ENCODE measurements around the gene FRMD8. TPM values are rescaled to one million over a fixed set of nuclear protein-coding genes. Genes with fewer than 3 reads are reported as not detected.
A peak's percentile ranks its signal among the peaks of the same experiment; 100 is the strongest.

The FRMD8 gene
- total and polyA plus RNA-seq, 4 experiments from 2014 or later = 44.1 to 71.2 (median 62.3) TPM

GRCh38 chr11:65434057-65434666 lies 47.7 kb downstream of the FRMD8 start:
- Mint-ChIP-seq H3K27ac (peak overlapping the region in 6 of 7 donors; percentile 52 to 77 (median 68)), H3K27me3 (no peaks in the 10 kb centered on the region), H3K36me3 (peaks cover 40 to 56% of the 10 kb centered on the region in 2 donors), H3K4me1 (peaks cover 64 to 91% (median 76%) of the 10 kb centered on the region in 4 donors), H3K9me3 (no peaks in the 10 kb centered on the region), H3K4me3 (no peak overlapping the region)
- Histone ChIP-seq H3K9me3 (ENCODE audit: control insufficient read depth in 1 of 2, low read length in 2 of 2) (no peaks in the 10 kb centered on the region), H3K27ac (ENCODE audit: low read depth, low read length) (no peak overlapping the region), H3K27me3 (ENCODE audit: insufficient read depth, low read length) (no peaks in the 10 kb centered on the region), H3K36me3 (ENCODE audit: insufficient read depth, low read length) (peaks cover 46% of the 10 kb centered on the region), H3K4me3 (ENCODE audit: low read length in 2 of 2) (no peak overlapping the region), H3K4me1 (ENCODE audit: insufficient read depth, low read length) (peaks cover 76% of the 10 kb centered on the region)
- intact Hi-C loops (cut with micrococcal nuclease) = no loop called here
- no peak for DNase-seq
- ChIA-PET CTCF (ENCODE audit: partially characterized antibody) (interaction anchor here (0.7 to 1.2 kb wide), 7 partner anchors 15 to 77 kb away, joined by 3 to 7 read pairs (median 3); no protein-coding TSS in a partner anchor), POLR2A (ENCODE audit: partially characterized antibody) (interaction anchor here (0.7 to 5.0 kb wide), 10 partner anchors 11 to 73 kb away, joined by 3 to 102 read pairs (median 4); partner anchors contain the start of genes MALAT1, NEAT1 and SLC25A45)

GRCh38 chr11:65434667-65435410 lies 48.4 kb downstream of the FRMD8 start:
- H3K4me1 Mint-ChIP-seq = peaks cover 63 to 91% (median 75%) of the 10 kb centered on the region in 4 donors
- ChIA-PET POLR2A (ENCODE audit: partially characterized antibody) (interaction anchor here (0.9 to 5.0 kb wide), 8 partner anchors 10 to 72 kb away, joined by 3 to 102 read pairs (median 17); partner anchors contain the start of gene NEAT1), CTCF (ENCODE audit: partially characterized antibody) (interaction anchor here (1.0 to 3.2 kb wide), 4 partner anchors 15 to 76 kb away, joined by 3 to 17 read pairs (median 5); no protein-coding TSS in a partner anchor)
- no peaks in the 10 kb centered on the region for H3K27me3 ChIP-seq (ENCODE audit: insufficient read depth, low read length)
- H3K36me3 Mint-ChIP-seq = peaks cover 40 to 61% of the 10 kb centered on the region in 2 donors
- no peak overlapping the region for H3K4me3 ChIP-seq (ENCODE audit: low read length in 2 of 2)
- no peak overlapping the region for H3K4me3 Mint-ChIP-seq
- H3K9me3 ChIP-seq (ENCODE audit: control insufficient read depth in 1 of 2, low read length in 2 of 2) = no peaks in the 10 kb centered on the region
- H3K27me3 Mint-ChIP-seq = no peaks in the 10 kb centered on the region
- no peak overlapping the region for H3K27ac ChIP-seq (ENCODE audit: low read depth, low read length)
- peaks cover 49% of the 10 kb centered on the region for H3K36me3 ChIP-seq (ENCODE audit: insufficient read depth, low read length)
- peak overlapping the region in 6 of 7 donors; percentile 52 to 77 (median 62) for H3K27ac Mint-ChIP-seq
- H3K4me1 ChIP-seq (ENCODE audit: insufficient read depth, low read length) = peaks cover 76% of the 10 kb centered on the region
- H3K9me3 Mint-ChIP-seq = no peaks in the 10 kb centered on the region
- DNase-seq = no peak
- intact Hi-C loops (cut with micrococcal nuclease) = no loop called here

GRCh38 chr11:65435411-65435931 lies 49.0 kb downstream of the FRMD8 start:
- peaks cover 49% of the 10 kb centered on the region for H3K36me3 ChIP-seq (ENCODE audit: insufficient read depth, low read length)
- H3K9me3 ChIP-seq (ENCODE audit: control insufficient read depth in 1 of 2, low read length in 2 of 2) = no peaks in the 10 kb centered on the region
- DNase-seq = no peak
- Mint-ChIP-seq H3K27me3 (no peaks in the 10 kb centered on the region), H3K36me3 (peaks cover 40 to 61% of the 10 kb centered on the region in 2 donors), H3K27ac (peak overlapping the region in 5 of 7 donors; percentile 51 to 73 (median 66)), H3K4me3 (no peak overlapping the region), H3K4me1 (peaks cover 60 to 91% (median 74%) of the 10 kb centered on the region in 4 donors), H3K9me3 (no peaks in the 10 kb centered on the region)
- H3K4me3 ChIP-seq (ENCODE audit: low read length in 2 of 2) = no peak overlapping the region
- H3K27me3 ChIP-seq (ENCODE audit: insufficient read depth, low read length) = no peaks in the 10 kb centered on the region
- intact Hi-C loops (cut with micrococcal nuclease) = no loop called here
- no peak overlapping the region for H3K27ac ChIP-seq (ENCODE audit: low read depth, low read length)
- POLR2A ChIA-PET (ENCODE audit: partially characterized antibody) = interaction anchor here (1.0 to 5.0 kb wide), 7 partner anchors 11 to 69 kb away, joined by 3 to 102 read pairs (median 26); partner anchors contain the start of genes MALAT1 and NEAT1
- H3K4me1 ChIP-seq (ENCODE audit: insufficient read depth, low read length) = peaks cover 76% of the 10 kb centered on the region
- CTCF ChIA-PET (ENCODE audit: partially characterized antibody) = interaction anchor here (3.2 kb wide), 1 partner anchor 19 kb away, joined by 17 read pairs; no protein-coding TSS in a partner anchor

- H3K4me1 Mint-ChIP-seq = peaks cover 59 to 91% (median 73%) of the 10 kb centered on the region in 4 donors
- H3K27me3 Mint-ChIP-seq = no peaks in the 10 kb centered on the region
- intact Hi-C loops (cut with micrococcal nuclease) = loop anchor here (2.0 kb wide), 1 partner anchor 19 kb away; no protein-coding TSS in a partner anchor
- H3K9me3 ChIP-seq (ENCODE audit: control insufficient read depth in 1 of 2, low read length in 2 of 2) = no peaks in the 10 kb centered on the region
- H3K36me3 Mint-ChIP-seq = peaks cover 43 to 64% of the 10 kb centered on the region in 2 donors
- ChIA-PET POLR2A (ENCODE audit: partially characterized antibody) (interaction anchor here (1.0 to 5.0 kb wide), 7 partner anchors 11 to 68 kb away, joined by 3 to 102 read pairs (median 26); partner anchors contain the start of genes MALAT1 and NEAT1), CTCF (ENCODE audit: partially characterized antibody) (interaction anchor here (3.2 kb wide), 1 partner anchor 19 kb away, joined by 17 read pairs; no protein-coding TSS in a partner anchor)
- H3K36me3 ChIP-seq (ENCODE audit: insufficient read depth, low read length) = peaks cover 49% of the 10 kb centered on the region
- no peak overlapping the region for H3K27ac ChIP-seq (ENCODE audit: low read depth, low read length)
- no peak for DNase-seq
- peak overlapping the region in 4 of 7 donors; percentile 63 to 70 (median 67) for H3K27ac Mint-ChIP-seq
- peaks cover 75% of the 10 kb centered on the region for H3K4me1 ChIP-seq (ENCODE audit: insufficient read depth, low read length)
- no peaks in the 10 kb centered on the region for H3K27me3 ChIP-seq (ENCODE audit: insufficient read depth, low read length)
- no peak overlapping the region for H3K4me3 Mint-ChIP-seq
- no peaks in the 10 kb centered on the region for H3K9me3 Mint-ChIP-seq
- H3K4me3 ChIP-seq (ENCODE audit: low read length in 2 of 2) = no peak overlapping the region
Observed at GRCh38 chr11:65435981-65436411, 49.6 kb downstream of the FRMD8 start.

GRCh38 chr11:65436412-65437032 lies 50.1 kb downstream of the FRMD8 start:
- peaks cover 74% of the 10 kb centered on the region for H3K4me1 ChIP-seq (ENCODE audit: insufficient read depth, low read length)
- Mint-ChIP-seq H3K4me3 (peak overlapping the region in 1 of 8 donors; percentile 31), H3K9me3 (no peaks in the 10 kb centered on the region), H3K4me1 (peaks cover 58 to 90% (median 72%) of the 10 kb centered on the region in 4 donors), H3K27me3 (no peaks in the 10 kb centered on the region), H3K27ac (peak overlapping the region; percentile 5 to 88 (median 48)), H3K36me3 (peaks cover 44 to 66% of the 10 kb centered on the region in 2 donors)
- H3K27ac ChIP-seq (ENCODE audit: low read depth, low read length) = no peak overlapping the region
- H3K4me3 ChIP-seq (ENCODE audit: low read length in 2 of 2) = no peak overlapping the region
- H3K27me3 ChIP-seq (ENCODE audit: insufficient read depth, low read length) = no peaks in the 10 kb centered on the region
- intact Hi-C loops (cut with micrococcal nuclease) = loop anchor here (2.0 kb wide), 1 partner anchor 18 kb away; no protein-coding TSS in a partner anchor
- ChIA-PET POLR2A (ENCODE audit: partially characterized antibody) (interaction anchor here (0.7 to 5.0 kb wide), 10 partner anchors 10 to 68 kb away, joined by 3 to 102 read pairs (median 14); partner anchors contain the start of genes MALAT1 and NEAT1), CTCF (ENCODE audit: partially characterized antibody) (interaction anchor here (3.2 kb wide), 1 partner anchor 20 kb away, joined by 17 read pairs; no protein-coding TSS in a partner anchor)
- no peaks in the 10 kb centered on the region for H3K9me3 ChIP-seq (ENCODE audit: control insufficient read depth in 1 of 2, low read length in 2 of 2)
- H3K36me3 ChIP-seq (ENCODE audit: insufficient read depth, low read length) = peaks cover 49% of the 10 kb centered on the region
- no peak for DNase-seq

- Mint-ChIP-seq H3K36me3 (peaks cover 47 to 66% of the 10 kb centered on the region in 2 donors), H3K27ac (peak overlapping the region in 3 of 7 donors; percentile 31 to 71 (median 42))
- intact Hi-C loops (cut with micrococcal nuclease) = loop anchor here (2.0 kb wide), 1 partner anchor 17 kb away; no protein-coding TSS in a partner anchor
Observed at GRCh38 chr11:65437436-65438227, 51.2 kb downstream of the FRMD8 start.

More at GRCh38 chr11:65437436-65438227, 51.2 kb downstream of the FRMD8 start:
- Mint-ChIP-seq H3K4me1 (peaks cover 53 to 90% (median 69%) of the 10 kb centered on the region in 4 donors), H3K27me3 (no peaks in the 10 kb centered on the region), H3K9me3 (no peaks in the 10 kb centered on the region), H3K4me3 (no peak overlapping the region)
- no peak overlapping the region for H3K27ac ChIP-seq (ENCODE audit: low read depth, low read length)
- H3K4me1 ChIP-seq (ENCODE audit: insufficient read depth, low read length) = peaks cover 72% of the 10 kb centered on the region
- ChIA-PET POLR2A (ENCODE audit: partially characterized antibody) (interaction anchor here (0.7 to 5.0 kb wide), 8 partner anchors 9 to 67 kb away, joined by 3 to 102 read pairs (median 24); partner anchors contain the start of genes MALAT1 and NEAT1), CTCF (ENCODE audit: partially characterized antibody) (interaction anchor here (3.2 kb wide), 1 partner anchor 21 kb away, joined by 17 read pairs; no protein-coding TSS in a partner anchor)
- no peaks in the 10 kb centered on the region for H3K27me3 ChIP-seq (ENCODE audit: insufficient read depth, low read length)
- peaks cover 56% of the 10 kb centered on the region for H3K36me3 ChIP-seq (ENCODE audit: insufficient read depth, low read length)
- no peaks in the 10 kb centered on the region for H3K9me3 ChIP-seq (ENCODE audit: control insufficient read depth in 1 of 2, low read length in 2 of 2)
- no peak for DNase-seq
- no peak overlapping the region for H3K4me3 ChIP-seq (ENCODE audit: low read length in 2 of 2)
